Pons (tissue), 1 donor: ENCODE measurements around the gene EDAR.

Experiments
- DNase-seq: peaks from one replicate; pipeline ENCODE4 v3.0.0-alpha.2; 2016; ENCODE audit warnings: low spot score

The EDAR gene

GRCh38 chr2:108923736-108924579 is 65.1 kb downstream of the EDAR start:
- DNase-seq, result no peak

GRCh38 chr2:108923019-108923700 is 65.9 kb downstream of the EDAR start:
- no peak for DNase-seq

GRCh38 chr2:108922141-108922915 is 66.7 kb downstream of the EDAR start:
- no peak for DNase-seq

- DNase-seq, result no peak
Measured at GRCh38 chr2:108921096-108922030, 67.7 kb downstream of the EDAR start.

GRCh38 chr2:108920686-108921085 is 68.3 kb downstream of the EDAR start:
- DNase-seq, result no peak

- DNase-seq, result no peak
Measured at GRCh38 chr2:108919571-108920373, 69.2 kb downstream of the EDAR start.

GRCh38 chr2:108918941-108919341 is 70.1 kb downstream of the EDAR start:
- no peak for DNase-seq

GRCh38 chr2:108918156-108918874 is 70.7 kb downstream of the EDAR start:
- no peak for DNase-seq

- DNase-seq, result no peak
Measured at GRCh38 chr2:108917526-108917925, 71.5 kb downstream of the EDAR start.

- DNase-seq, result peak; percentile 78
Measured at GRCh38 chr2:108916796-108917421, 72.1 kb downstream of the EDAR start.

- DNase-seq, result no peak
Measured at GRCh38 chr2:108916122-108916795, 72.8 kb downstream of the EDAR start.

- DNase-seq, result no peak
Measured at GRCh38 chr2:108912629-108912902, 76.5 kb downstream of the EDAR start.

GRCh38 chr2:108911807-108912628 is 77.0 kb downstream of the EDAR start:
- no peak for DNase-seq

- no peak for DNase-seq
Measured at GRCh38 chr2:108911401-108911800, 77.6 kb downstream of the EDAR start.

GRCh38 chr2:108910541-108911396 is 78.3 kb downstream of the EDAR start:
- no peak for DNase-seq

GRCh38 chr2:108910011-108910431 is 79.0 kb downstream of the EDAR start:
- DNase-seq, result no peak

- DNase-seq, result no peak
Measured at GRCh38 chr2:108909275-108909823, 79.7 kb downstream of the EDAR start.
